Measurements from ENCODE around the gene PML.

Gene PML

GRCh38 chr15:73997986-73998385, 3.5 kb downstream of the PML start:
- no peak overlapping the region for H2AFZ ChIP-seq (ENCODE audit: low read length)
- peaks cover 4% of the 10 kb centered on the region; the same call in 1 of the 2 replicates for H3F3A ChIP-seq (ENCODE audit: low read depth)
- H3K9ac ChIP-seq (ENCODE audit: low read depth, low read length, poor library complexity, severe bottlenecking) = peak overlapping the region; percentile 98
- peaks cover 23% of the 10 kb centered on the region; the same call in 1 of the 2 replicates for H3K36me3 ChIP-seq (ENCODE audit: insufficient read depth, low read length)
- peaks cover 4% of the 10 kb centered on the region for H3K27me3 ChIP-seq (ENCODE audit: insufficient read depth, low read length, poor library complexity, severe bottlenecking)
- H3K4me1 ChIP-seq (ENCODE audit: insufficient read depth, low read length, poor library complexity, severe bottlenecking) = peaks cover 47% of the 10 kb centered on the region
- H3K9me3 ChIP-seq (ENCODE audit: insufficient read depth, low read depth, low read length) = no peaks in the 10 kb centered on the region
- H3K79me2 ChIP-seq (ENCODE audit: insufficient read depth, low read length) = peaks cover 80% of the 10 kb centered on the region
- H4K20me1 ChIP-seq (ENCODE audit: insufficient read depth, low read length, poor library complexity, severe bottlenecking) = peaks cover 61% of the 10 kb centered on the region
- peak overlapping the region; percentile 96 for H3K4me2 ChIP-seq (ENCODE audit: low read depth, low read length, poor library complexity, severe bottlenecking)
- H3K4me3 ChIP-seq (ENCODE audit: low read length, poor library complexity, severe bottlenecking) = peak overlapping the region; percentile 90
- H3K9me2 ChIP-seq (replicated peaks; ENCODE audit: low read depth, low read length) = no peaks in the 10 kb centered on the region
- TF ChIP-seq EZH2phosphoT487 (IDR thresholded peaks at IDR 0.05; ENCODE audit: borderline replicate concordance) (no peak), CTCF (conservative IDR thresholded peaks at IDR 0.05; ENCODE audit: low read length) (no peak)

- Histone ChIP-seq H3K79me2 (ENCODE audit: insufficient read depth, low read length) (peaks cover 95% of the 10 kb centered on the region), H3K36me3 (ENCODE audit: insufficient read depth, low read length) (peaks cover 69% of the 10 kb centered on the region)
Measured at GRCh38 chr15:74006774-74007639, 12.5 kb downstream of the PML start.

GRCh38 chr15:74007820-74008371, 13.4 kb downstream of the PML start:
- Histone ChIP-seq H3K4me2 (ENCODE audit: low read depth, low read length, poor library complexity, severe bottlenecking) (peak overlapping the region; percentile 29), H3K36me3 (ENCODE audit: insufficient read depth, low read length) (peaks cover 69% of the 10 kb centered on the region), H2AFZ (ENCODE audit: low read length) (no peak overlapping the region), H3K9me2 (replicated peaks; ENCODE audit: low read depth, low read length) (no peaks in the 10 kb centered on the region), H3K9me3 (ENCODE audit: insufficient read depth, low read depth, low read length) (peaks cover 7% of the 10 kb centered on the region; the same call in 1 of the 2 replicates), H3K4me1 (ENCODE audit: insufficient read depth, low read length, poor library complexity, severe bottlenecking) (peaks cover 23% of the 10 kb centered on the region), H3K4me3 (ENCODE audit: low read length, poor library complexity, severe bottlenecking) (no peak overlapping the region), H4K20me1 (ENCODE audit: insufficient read depth, low read length, poor library complexity, severe bottlenecking) (peaks cover 21% of the 10 kb centered on the region), H3F3A (ENCODE audit: low read depth) (no peaks in the 10 kb centered on the region), H3K9ac (ENCODE audit: low read depth, low read length, poor library complexity, severe bottlenecking) (no peak overlapping the region), H3K79me2 (ENCODE audit: insufficient read depth, low read length) (peaks cover 97% of the 10 kb centered on the region), H3K27me3 (ENCODE audit: insufficient read depth, low read length, poor library complexity, severe bottlenecking) (no peaks in the 10 kb centered on the region)
- TF ChIP-seq EZH2phosphoT487 (IDR thresholded peaks at IDR 0.05; ENCODE audit: borderline replicate concordance) (no peak), CTCF (conservative IDR thresholded peaks at IDR 0.05; ENCODE audit: low read length) (no peak)

More at GRCh38 chr15:74006774-74007639, 12.5 kb downstream of the PML start:
- Histone ChIP-seq H3K9me2 (replicated peaks; ENCODE audit: low read depth, low read length) (no peaks in the 10 kb centered on the region), H3F3A (ENCODE audit: low read depth) (no peaks in the 10 kb centered on the region), H3K4me1 (ENCODE audit: insufficient read depth, low read length, poor library complexity, severe bottlenecking) (peaks cover 23% of the 10 kb centered on the region), H3K4me3 (ENCODE audit: low read length, poor library complexity, severe bottlenecking) (no peak overlapping the region), H4K20me1 (ENCODE audit: insufficient read depth, low read length, poor library complexity, severe bottlenecking) (peaks cover 25% of the 10 kb centered on the region), H3K27me3 (ENCODE audit: insufficient read depth, low read length, poor library complexity, severe bottlenecking) (no peaks in the 10 kb centered on the region), H2AFZ (ENCODE audit: low read length) (no peak overlapping the region), H3K9me3 (ENCODE audit: insufficient read depth, low read depth, low read length) (peaks cover 7% of the 10 kb centered on the region; the same call in 1 of the 2 replicates), H3K9ac (ENCODE audit: low read depth, low read length, poor library complexity, severe bottlenecking) (no peak overlapping the region), H3K4me2 (ENCODE audit: low read depth, low read length, poor library complexity, severe bottlenecking) (peak overlapping the region; percentile 29)
- TF ChIP-seq CTCF (conservative IDR thresholded peaks at IDR 0.05; ENCODE audit: low read length) (no peak), EZH2phosphoT487 (IDR thresholded peaks at IDR 0.05; ENCODE audit: borderline replicate concordance) (no peak)

All from Loucy (cell line).